GF-D8 (cell line): ENCODE results near the gene COL20A1.

Experiments used
- DNase-seq: peaks from one replicate; lab custom pipeline; 2025; lab: John Stamatoyannopoulos, UW

COL20A1 gene

GRCh38 chr20:63278661-63279060 lies 14.3 kb upstream of the COL20A1 start:
- DNase-seq = no peak

GRCh38 chr20:63279931-63280330 lies 13.1 kb upstream of the COL20A1 start:
- DNase-seq = no peak

- no peak for DNase-seq
Observed at GRCh38 chr20:63280371-63280770, 12.6 kb upstream of the COL20A1 start.

- no peak for DNase-seq
Observed at GRCh38 chr20:63280929-63281545, 11.9 kb upstream of the COL20A1 start.

- no peak for DNase-seq
Observed at GRCh38 chr20:63281742-63282665, 11.0 kb upstream of the COL20A1 start.

- DNase-seq = no peak
Observed at GRCh38 chr20:63282946-63283345, 10.0 kb upstream of the COL20A1 start.

GRCh38 chr20:63283397-63284082 lies 9.4 kb upstream of the COL20A1 start:
- peak; percentile 71 for DNase-seq

- peak; percentile 87 for DNase-seq
Observed at GRCh38 chr20:63284083-63284440, 8.9 kb upstream of the COL20A1 start.

GRCh38 chr20:63284544-63284949 lies 8.4 kb upstream of the COL20A1 start:
- DNase-seq = peak; percentile 61

- DNase-seq = no peak
Observed at GRCh38 chr20:63284981-63285524, 7.9 kb upstream of the COL20A1 start.

GRCh38 chr20:63285636-63286615 lies 7.1 kb upstream of the COL20A1 start:
- DNase-seq = no peak

- no peak for DNase-seq
Observed at GRCh38 chr20:63286781-63287696, 5.9 kb upstream of the COL20A1 start.

GRCh38 chr20:63287697-63288580 lies 5.0 kb upstream of the COL20A1 start:
- DNase-seq = no peak

- DNase-seq = no peak
Observed at GRCh38 chr20:63288581-63289251, 4.3 kb upstream of the COL20A1 start.

- no peak for DNase-seq
Observed at GRCh38 chr20:63289311-63290135, 3.5 kb upstream of the COL20A1 start.

- no peak for DNase-seq
Observed at GRCh38 chr20:63290136-63290676, 2.8 kb upstream of the COL20A1 start.

- no peak for DNase-seq
Observed at GRCh38 chr20:63290677-63291472, 2.1 kb upstream of the COL20A1 start.
